Heart left ventricle (tissue), 16 donors: ENCODE measurements around the gene RAD51B. TPM values are rescaled to one million over a fixed set of nuclear protein-coding genes. Genes with fewer than 3 reads are reported as not detected.

ENCODE experiments used
- ATAC-seq, 4 donors: fragments of 200-7000 bp; cut with Tn5 transposase; one replicate each; pipeline ENCODE4 v1.9.1; 2020 to 2022; ENCODE audit warnings: moderate library complexity in 4 of 4, mild to moderate bottlenecking in 3 of 4, moderate number of reproducible peaks in 1 of 4
- DNase-seq, 5 donors: peaks; one replicate each; pipeline ENCODE4 v3.0.0-alpha.2; 2020
- H3K27ac ChIP-seq, 12 donors: fragments of 200-600 bp; sonication (generic) in 4 of 12; one replicate each; pipeline versions ENCODE4 v1.5.0 to v1.8.0; 2016 to 2022; ENCODE audit warnings: mild to moderate bottlenecking in 2 of 12
- H3K27me3 ChIP-seq, 9 donors: fragments of 200-600 bp; sonication (generic) in 2 of 9; one replicate each; pipeline versions ENCODE4 v1.5.1 to v1.8.0; 2016 to 2022; ENCODE audit warnings: mild to moderate bottlenecking in 3 of 9
- H3K36me3 ChIP-seq, 9 donors: fragments of 200-600 bp; sonication (generic) in 2 of 9; one replicate each; pipeline versions ENCODE4 v1.5.0 to v1.8.0; 2018 to 2022; ENCODE audit warnings: mild to moderate bottlenecking in 2 of 9
- H3K4me1 ChIP-seq, 12 donors: fragments of 200-600 bp; sonication (generic) in 4 of 12; one replicate each; pipeline versions ENCODE4 v1.5.0 to v1.8.0; 2016 to 2022; ENCODE audit warnings: mild to moderate bottlenecking in 3 of 12
- H3K4me3 ChIP-seq, 12 donors: fragments of 200-600 bp; sonication (generic) in 4 of 12; one replicate each; pipeline versions ENCODE4 v1.5.0 to v1.8.0; 2017 to 2022; ENCODE audit warnings: mild to moderate bottlenecking in 9 of 12, moderate library complexity in 4 of 12
- H3K9me3 ChIP-seq, 12 donors: fragments of 200-600 bp; sonication (generic) in 4 of 12; one replicate each; pipeline versions ENCODE4 v1.5.0 to v1.8.0; 2016 to 2022; ENCODE audit warnings: mild to moderate bottlenecking in 1 of 12
- CTCF ChIP-seq, 12 donors: fragments of 200-600 bp; sonication (generic) in 4 of 12; IDR thresholded peaks; one replicate each; pipeline versions ENCODE4 v1.5.0 to v1.8.0; 2018 to 2022; ENCODE audit warnings: antibody characterized with exemption in 12 of 12, mild to moderate bottlenecking in 5 of 12
- POLR2A ChIP-seq, 2 donors: fragments of 450-650 bp; IDR thresholded peaks; one replicate each; pipeline ENCODE4 v1.6.1; 2017; ENCODE audit warnings: antibody characterized with exemption in 2 of 2, mild to moderate bottlenecking in 2 of 2, moderate library complexity in 2 of 2
- WGBS, 4 donors: extraction: QIAGEN DNeasy Blood & Tissue Kit in 2 of 4; methylation state at CpG; one replicate each; pipeline versions ENCODE4 v1.1.5 to v1.1.7; 2013 to 2018; 5-methylcytosine and 5-hydroxymethylcytosine counted together
- intact Hi-C, 10 donors: fragments of 100-400 bp; cut with DNase I; formaldehyde crosslinking; loops; one replicate each; pipeline versions ENCODE4 v1.11.1 to v1.14.2; 2022
- polyA plus RNA-seq, 2 donors: library from polyadenylated mRNA; stranded (reverse); fragments of 200-250 nt; gene quantifications; one replicate each; pipeline ENCODE4 v1.2.3, GENCODE V29; 2013
- total RNA-seq, 9 donors: library from RNA; depleted of rRNA in 2 of 9; stranded (reverse); fragments of >200 nt in 2 of 9; fragmentation: NEBNext Ultra II Directional in 3 of 9; extraction: Animal tissue kit (Norgen Biotek cat#: 25700) in 3 of 9; gene quantifications; one replicate each; pipeline versions ENCODE4 v1.1.0 to v1.2.4, GENCODE V29; 2016 to 2023
- donor health status: ischemic (EF 13 %, LVEDD 7.1; RV severe dilation, severe dysfunction).
- donor health status: healthy with polysubstance abuse.
- donor health status: DM: no; HTN: yes; CAD: no.
- donor health status: DM: no; HTN: no; CAD: no.
- donor health status: ischemic (EF 25% LVEDD 6.9; RV normal size, moderate dysfunction).
- donor health status: ischemic (EF 25% LVEDD 5.7; RV mildly dilated, moderate dysfunction).
- donor health status: healthy.
- donor health status: DM: yes; HTN: yes; CAD: no.
- donor health status: ischemic (EF 35%, LVEDD 5.7; RV mildly dilated, moderate dysfunction).
- donor health status: nonischemic (EF 11% LVEDD 7.7; RV severe dilation, severe dysfunction).
- donor health status: DM: yes; HTN: yes; CAD: no.
- donor health status: PGD.
- donor health status: ischemic (EF 29% LVEDD 5.4; RV normal size, mild dysfunction).
- donor health status: nonischemic (EF 23%, LVEDD 6.1; RV moderate dilation, normal function).

The RAD51B gene
- total and polyA plus RNA-seq, 11 donors = 1.3 to 11.3 (median 3.2) TPM

- intact Hi-C loops = loop anchor here in 5 of 10 donors (1.0 to 10.0 kb wide), 4 partner anchors 100 to 300 kb away; no protein-coding TSS in a partner anchor
- 43 to 52% (median 45%) methylated on average over 4 of the region's 4 CpGs for WGBS, 4 donors
These were observed 424.8 kb downstream of the RAD51B start for GRCh38 chr14:68244262-68244980.

GRCh38 chr14:68245146-68246073, 425.8 kb downstream of the RAD51B start:
- DNase-seq = peak in 4 of 5 donors; percentile 32 to 69 (median 46)
- no peak for TF ChIP-seq POLR2A (IDR thresholded peaks at IDR 0.05)
- no peak for TF ChIP-seq CTCF (IDR thresholded peaks at IDR 0.05)
- intact Hi-C loops = loop anchor here in 9 of 10 donors (1.0 to 10.0 kb wide), 14 partner anchors 103 to 572 kb away; partner anchors contain the start of gene ZFP36L1 (in 3 of the 9)
- Histone ChIP-seq H3K9me3 (no peaks in the 10 kb centered on the region), H3K27ac (peak overlapping the region; percentile 71 to 91 (median 84)), H3K4me1 (peaks cover 12 to 85% (median 71%) of the 10 kb centered on the region in 12 donors), H3K36me3 (no peaks in the 10 kb centered on the region), H3K27me3 (no peaks in the 10 kb centered on the region), H3K4me3 (no peak overlapping the region)
- peak; percentile 63 to 82 (median 66) for ATAC-seq
- 29 to 36% (median 31%) methylated on average over 7 of the region's 7 CpGs for WGBS, 4 donors

More at GRCh38 chr14:68244262-68244980, 424.8 kb downstream of the RAD51B start:
- TF ChIP-seq CTCF (IDR thresholded peaks at IDR 0.05) (no peak), POLR2A (IDR thresholded peaks at IDR 0.05) (no peak)
- H3K27ac ChIP-seq = peak overlapping the region; percentile 54 to 91 (median 84)
- peaks cover 5 to 83% (median 66%) of the 10 kb centered on the region in 12 donors for H3K4me1 ChIP-seq
- H3K9me3 ChIP-seq = no peaks in the 10 kb centered on the region
- H3K36me3 ChIP-seq = no peaks in the 10 kb centered on the region
- H3K27me3 ChIP-seq = no peaks in the 10 kb centered on the region
- ATAC-seq = peak in 2 of 4 donors; percentile 9 to 13
- H3K4me3 ChIP-seq = no peak overlapping the region
- no peak for DNase-seq

- ATAC-seq (peak; percentile 35 to 53 (median 48)), DNase-seq (peak in 1 of 5 donors; percentile 22)
- no peak for TF ChIP-seq POLR2A (IDR thresholded peaks at IDR 0.05)
- no peak for TF ChIP-seq CTCF (IDR thresholded peaks at IDR 0.05)
- WGBS, 4 donors = 18 to 28% (median 21%) methylated on average over 3 of the region's 3 CpGs
- Histone ChIP-seq H3K4me3 (no peak overlapping the region), H3K9me3 (no peaks in the 10 kb centered on the region), H3K27me3 (no peaks in the 10 kb centered on the region), H3K36me3 (no peaks in the 10 kb centered on the region), H3K4me1 (peaks cover 17 to 86% (median 75%) of the 10 kb centered on the region in 12 donors), H3K27ac (peak overlapping the region; percentile 71 to 91 (median 84))
- intact Hi-C loops = loop anchor here in 9 of 10 donors (1.0 to 10.0 kb wide), 12 partner anchors 104 to 571 kb away; partner anchors contain the start of gene ZFP36L1 (in 3 of the 9)
These were observed 426.7 kb downstream of the RAD51B start for GRCh38 chr14:68246074-68246785.
